SU-DHL-6 (cell line): Measurements from ENCODE around the gene COQ8A.

Experiments
- H2AFZ ChIP-seq: fragments of 200-600 bp; sonication (generic); 2 replicates; pipeline ENCODE4 v1.6.1; 2014; ENCODE audit warnings: low read depth, mild to moderate bottlenecking, moderate library complexity, mixed read lengths, antibody characterized with exemption, low read length; ENCODE audit not compliant: severe bottlenecking
- H3F3A ChIP-seq: fragments of 200-600 bp; shearing (Covaris generic); 2 replicates; pipeline ENCODE4 v1.6.0; 2016; ENCODE audit warnings: antibody characterized with exemption, mild to moderate bottlenecking; ENCODE audit not compliant: insufficient read depth
- H3K27ac ChIP-seq: fragments of 200-600 bp; sonication (generic); 2 replicates; pipeline ENCODE4 v1.5.1; 2016; ENCODE audit warnings: low read depth, mild to moderate bottlenecking, low read length, moderate library complexity, mixed read lengths
- H3K27me3 ChIP-seq: fragments of 200-600 bp; sonication (generic), shearing (Covaris generic); 2 replicates; pipeline ENCODE4 v1.6.0; 2014; ENCODE audit warnings: mild to moderate bottlenecking, low read length
- H3K36me3 ChIP-seq: fragments of 200-600 bp; sonication (generic); 2 replicates; pipeline ENCODE4 v1.6.1; 2014; ENCODE audit warnings: mild to moderate bottlenecking, low read length, mixed read lengths
- H3K4me2 ChIP-seq: fragments of 300-600, 200-600 bp; shearing (Covaris generic), sonication (generic); 2 replicates; pipeline ENCODE4 v1.6.0; 2014; ENCODE audit warnings: low read length, low read depth, mild to moderate bottlenecking; ENCODE audit not compliant: poor library complexity, severe bottlenecking
- H3K4me3 ChIP-seq: fragments of 200-600 bp; sonication (generic); 2 replicates; pipeline ENCODE4 v1.5.1; 2014; ENCODE audit warnings: antibody characterized with exemption, low read length, mild to moderate bottlenecking, mixed read lengths; ENCODE audit not compliant: insufficient read depth, poor library complexity, severe bottlenecking
- H3K79me2 ChIP-seq: fragments of 200-600 bp; sonication (generic); 2 replicates; pipeline ENCODE4 v1.6.1; 2014; ENCODE audit warnings: mild to moderate bottlenecking, low read length, moderate library complexity; ENCODE audit not compliant: insufficient read depth
- H3K9ac ChIP-seq: fragments of 200-600 bp; sonication (generic); 2 replicates; pipeline ENCODE4 v1.7.0; 2014; ENCODE audit warnings: mild to moderate bottlenecking, low read length
- H3K9me2 ChIP-seq: fragments of 200-600 bp; sonication (generic); replicated peaks from 2 replicates; pipeline ENCODE4 v1.6.1; 2014; ENCODE audit warnings: low read length; ENCODE audit not compliant: insufficient read depth
- H3K9me3 ChIP-seq: fragments of 200-600 bp; sonication (generic); 2 replicates; pipeline ENCODE4 v1.6.1; 2014; ENCODE audit warnings: low read length, mixed read lengths; ENCODE audit not compliant: insufficient read depth
- H4K20me1 ChIP-seq: fragments of 200-600 bp; sonication (generic); 2 replicates; pipeline ENCODE4 v1.6.1; 2014; ENCODE audit warnings: low read depth, mild to moderate bottlenecking, antibody characterized with exemption, low read length, moderate library complexity, mixed read lengths
- CTCF ChIP-seq: fragments of 200-600 bp; sonication (generic); IDR thresholded peaks from one replicate; pipeline ENCODE4 v1.5.1; 2017; ENCODE audit warnings: antibody characterized with exemption, mild to moderate bottlenecking, low read length, moderate library complexity; ENCODE audit not compliant: insufficient read depth, poor library complexity, severe bottlenecking
- EZH2phosphoT487 ChIP-seq: fragments of 200-600 bp; sonication (generic), shearing (Covaris generic); conservative IDR thresholded peaks from 2 replicates; pipeline ENCODE4 v1.6.1; 2018; ENCODE audit warnings: mild to moderate bottlenecking, antibody characterized with exemption, low read length, moderate library complexity, mixed read lengths

The COQ8A gene

GRCh38 chr1:226979517-226980121 lies 39.5 kb downstream of the COQ8A start:
- no peaks in the 10 kb centered on the region for H3K27me3 ChIP-seq
- no peaks in the 10 kb centered on the region for H3K36me3 ChIP-seq
- H3K79me2 ChIP-seq = no peaks in the 10 kb centered on the region
- H3K9me3 ChIP-seq = no peaks in the 10 kb centered on the region
- H3K4me3 ChIP-seq = no peak overlapping the region
- no peak overlapping the region for H3K27ac ChIP-seq
- no peak overlapping the region for H2AFZ ChIP-seq
- no peaks in the 10 kb centered on the region for H3F3A ChIP-seq
- H3K4me2 ChIP-seq = no peak overlapping the region
- H3K9ac ChIP-seq = no peak overlapping the region
- no peaks in the 10 kb centered on the region for H3K9me2 ChIP-seq
- H4K20me1 ChIP-seq = no peaks in the 10 kb centered on the region
- TF ChIP-seq EZH2phosphoT487 = no peak
- no peak for TF ChIP-seq CTCF

- Histone ChIP-seq H3K79me2 (no peaks in the 10 kb centered on the region), H4K20me1 (no peaks in the 10 kb centered on the region), H3F3A (no peaks in the 10 kb centered on the region), H3K27me3 (no peaks in the 10 kb centered on the region), H3K9ac (no peak overlapping the region), H3K9me3 (no peaks in the 10 kb centered on the region), H3K27ac (no peak overlapping the region), H3K4me2 (no peak overlapping the region), H2AFZ (no peak overlapping the region), H3K9me2 (no peaks in the 10 kb centered on the region), H3K36me3 (no peaks in the 10 kb centered on the region), H3K4me3 (no peak overlapping the region)
- TF ChIP-seq EZH2phosphoT487 (no peak), CTCF (no peak)
Measured at GRCh38 chr1:226980122-226980560, 40.0 kb downstream of the COQ8A start.

DNA sequence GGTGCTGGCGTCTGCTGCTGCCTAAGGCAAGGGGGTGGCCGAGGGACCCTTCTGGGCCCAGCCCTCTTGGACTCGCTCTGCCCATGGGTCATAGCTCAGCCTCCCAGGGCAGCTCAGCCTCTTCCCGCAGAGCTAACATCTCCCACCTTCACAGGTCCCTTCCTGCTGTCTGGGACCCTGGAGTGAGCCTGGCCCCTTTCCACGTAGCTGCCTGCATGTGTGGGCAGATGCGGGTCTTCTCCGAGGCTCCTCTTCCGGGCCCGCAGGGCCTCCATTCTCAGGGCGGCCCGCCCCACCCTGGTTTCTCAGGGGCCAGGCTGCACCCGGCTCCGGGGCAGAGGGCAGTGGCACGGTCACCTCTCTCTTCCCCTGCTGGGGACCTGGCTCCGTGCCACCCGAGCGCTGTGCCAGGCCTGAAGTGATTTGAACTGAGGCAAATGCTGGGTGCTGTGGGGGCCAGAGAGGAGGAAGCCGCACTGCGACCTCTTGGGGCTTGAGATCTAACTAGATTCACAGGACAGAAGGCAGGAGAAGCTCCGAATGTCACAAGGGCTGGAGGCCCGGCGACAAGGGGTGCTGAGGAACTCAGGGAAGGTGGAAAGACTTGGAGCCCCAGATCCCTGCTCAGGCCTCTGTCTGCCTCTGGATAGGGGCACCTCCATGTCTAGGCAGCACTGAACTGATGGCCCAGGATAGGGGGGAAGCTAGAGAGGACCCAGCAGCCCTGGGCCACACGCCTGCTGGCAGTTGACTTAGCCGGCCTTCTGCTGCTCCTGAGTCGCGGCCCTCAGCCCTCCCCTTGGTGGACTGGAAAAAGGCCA lies 40.7 kb downstream of the COQ8A start:
- Histone ChIP-seq H3K27me3 (no peaks in the 10 kb centered on the region), H3K27ac (no peak overlapping the region), H3K9me2 (no peaks in the 10 kb centered on the region), H3K4me3 (no peak overlapping the region), H3K4me2 (no peak overlapping the region), H3K9me3 (no peaks in the 10 kb centered on the region), H2AFZ (no peak overlapping the region), H3K9ac (no peak overlapping the region), H3K36me3 (no peaks in the 10 kb centered on the region), H3K79me2 (no peaks in the 10 kb centered on the region), H4K20me1 (no peaks in the 10 kb centered on the region), H3F3A (no peaks in the 10 kb centered on the region)
- TF ChIP-seq CTCF = no peak
- TF ChIP-seq EZH2phosphoT487 = no peak
